MM.1S (cell line): ENCODE results near the gene DAW1.

Source experiments
- CTCF ChIP-seq: fragments of 300-600 bp; sonication (generic); IDR thresholded peaks from 2 replicates; pipeline ENCODE4 v1.5.1; 2016; ENCODE audit warnings: antibody characterized with exemption, low read length, mixed read lengths
- EZH2 ChIP-seq: fragments of 300-600 bp; sonication (generic); optimal IDR thresholded peaks from 2 replicates; pipeline ENCODE3; 2017; ENCODE audit warnings: low read depth, mild to moderate bottlenecking, antibody characterized with exemption, low read length, mixed read lengths

GRCh38 chr2:227826563-227826962 lies 44.9 kb upstream of the DAW1 start:
- TF ChIP-seq CTCF (no peak), EZH2 (no peak)
